ENCODE measurements around the gene PRKD1.

DNA sequence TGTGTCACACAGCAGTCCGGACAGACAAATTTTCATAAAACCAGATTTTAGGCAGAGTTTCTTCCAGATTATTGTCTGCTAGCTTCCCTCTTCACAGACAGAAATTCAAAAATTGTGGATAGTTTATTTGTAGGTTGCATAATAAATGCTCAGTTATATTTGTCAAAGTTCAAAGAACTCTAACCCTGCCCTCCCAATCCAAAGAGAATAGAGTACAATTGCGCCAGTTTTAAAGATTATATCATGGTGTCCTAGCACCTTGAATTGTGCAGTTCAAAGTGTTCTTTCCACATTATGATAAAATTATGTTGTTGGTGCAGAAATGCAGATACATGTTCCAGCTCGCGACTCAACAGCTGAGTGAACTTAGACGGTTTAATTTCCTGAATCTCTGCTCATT lies 263.1 kb downstream of the PRKD1 start:
- TF ChIP-seq CTCF (IDR thresholded peaks at IDR 0.05; ENCODE audit: low read length): no peak
- TF ChIP-seq EZH2 (IDR thresholded peaks at IDR 0.05; ENCODE audit: borderline replicate concordance, low read length): no peak
